ENCODE measurements around the gene MAGI2.

Gene MAGI2

DNA sequence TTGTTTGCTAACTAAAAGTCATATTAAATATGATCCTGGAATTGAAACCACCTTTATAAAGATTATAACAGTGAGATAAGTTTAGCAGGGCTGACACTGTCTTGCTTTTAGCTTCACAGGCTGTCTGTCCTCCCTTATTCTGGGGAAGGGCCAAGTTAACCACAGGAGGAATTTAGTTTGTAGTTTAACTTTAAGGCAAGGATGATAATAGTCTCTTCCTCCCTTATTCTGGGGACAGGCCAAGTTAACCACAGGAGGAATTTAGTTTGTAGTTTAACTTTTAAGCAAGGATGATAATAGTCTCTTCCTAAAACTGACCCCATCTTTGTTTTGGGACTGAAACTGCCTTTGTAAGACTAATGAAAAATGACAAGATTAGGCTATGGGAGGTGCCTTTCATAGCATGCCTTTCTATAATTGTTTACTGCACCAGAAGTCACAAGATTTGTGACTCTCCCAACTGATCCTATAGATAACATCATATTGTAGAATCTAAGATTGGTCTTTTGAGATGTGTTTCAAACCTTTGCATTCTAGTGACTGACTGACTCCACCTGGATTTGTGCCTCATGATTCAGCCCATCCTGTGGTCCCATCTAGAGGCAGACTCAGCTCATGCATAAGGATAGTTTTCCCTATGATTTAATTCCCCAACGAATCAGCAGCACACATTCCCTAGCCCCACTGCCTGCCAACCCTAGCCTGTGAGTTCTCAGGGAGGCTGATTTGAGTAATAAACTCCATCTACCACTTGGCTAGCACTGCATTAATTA is 212.0 kb downstream of the MAGI2 start:
- no peak for DNase-seq

DNA sequence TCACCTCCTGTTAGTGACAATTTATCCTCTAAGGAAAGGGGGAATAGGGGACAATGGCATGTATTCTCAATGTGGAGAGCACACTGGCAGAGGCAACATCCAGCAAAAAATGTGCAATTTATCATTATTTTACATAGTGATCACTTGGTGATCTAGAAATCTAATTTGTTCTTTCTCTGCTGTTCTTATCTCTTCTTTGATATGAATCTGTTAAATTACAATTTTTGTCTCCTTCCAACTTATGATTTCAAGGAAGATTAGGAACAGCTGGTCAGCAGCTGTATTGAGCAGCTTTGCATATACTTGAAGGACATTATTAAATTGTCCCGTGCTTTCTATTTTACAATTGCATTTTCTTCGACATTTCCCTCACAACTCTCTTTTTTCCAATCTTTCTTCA is 213.1 kb downstream of the MAGI2 start:
- no peak for DNase-seq

DNA sequence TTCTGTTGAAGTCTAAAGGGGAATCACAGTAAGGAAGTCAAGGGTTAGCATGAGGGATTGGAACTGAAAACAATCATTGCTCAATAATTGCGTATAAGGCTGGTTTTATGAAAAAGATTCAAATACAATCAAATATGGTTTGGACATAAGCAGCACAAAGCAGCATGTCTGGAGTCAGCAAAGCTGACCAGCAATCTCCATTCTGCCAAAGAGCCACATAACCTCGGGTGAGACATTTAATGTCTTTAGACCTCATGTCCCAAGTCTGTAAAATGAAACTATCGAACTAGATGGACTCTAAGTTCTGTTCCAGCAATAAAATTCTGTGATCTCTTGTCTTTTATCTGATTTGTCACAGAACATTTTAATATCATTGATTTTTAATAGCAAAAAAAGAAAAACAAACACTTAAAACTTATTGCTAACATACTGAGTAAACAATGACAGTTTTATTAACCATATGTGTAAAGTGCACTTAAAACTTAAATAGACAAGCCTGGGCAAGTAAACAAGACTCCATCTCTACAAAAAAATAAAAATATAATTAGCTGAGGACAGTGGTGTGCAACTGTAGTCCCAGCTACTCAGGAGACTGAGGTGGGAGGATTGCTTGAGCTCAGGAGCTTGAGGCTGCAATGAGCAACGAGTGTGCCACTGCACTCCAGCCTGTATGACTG is 217.0 kb downstream of the MAGI2 start:
- DNase-seq: no peak

DNA sequence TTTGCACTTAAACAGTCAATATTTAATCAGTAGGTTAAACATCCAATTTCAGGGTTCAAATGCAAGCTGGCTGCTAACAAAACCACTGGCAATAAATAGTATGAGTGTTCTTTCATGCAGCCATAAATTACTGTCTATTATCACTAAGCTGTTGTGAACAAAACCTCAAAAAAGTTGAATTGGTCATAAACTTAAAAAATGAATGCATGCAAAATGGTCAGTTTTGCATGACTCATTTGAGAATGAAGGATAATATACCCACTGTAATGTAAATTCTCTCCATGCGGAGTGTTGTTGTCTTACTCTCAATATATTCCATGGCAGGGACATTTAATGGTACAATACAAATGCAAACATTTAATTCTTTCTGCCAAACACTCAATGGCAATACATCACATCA is 226.4 kb downstream of the MAGI2 start:
- no peak for DNase-seq

DNA sequence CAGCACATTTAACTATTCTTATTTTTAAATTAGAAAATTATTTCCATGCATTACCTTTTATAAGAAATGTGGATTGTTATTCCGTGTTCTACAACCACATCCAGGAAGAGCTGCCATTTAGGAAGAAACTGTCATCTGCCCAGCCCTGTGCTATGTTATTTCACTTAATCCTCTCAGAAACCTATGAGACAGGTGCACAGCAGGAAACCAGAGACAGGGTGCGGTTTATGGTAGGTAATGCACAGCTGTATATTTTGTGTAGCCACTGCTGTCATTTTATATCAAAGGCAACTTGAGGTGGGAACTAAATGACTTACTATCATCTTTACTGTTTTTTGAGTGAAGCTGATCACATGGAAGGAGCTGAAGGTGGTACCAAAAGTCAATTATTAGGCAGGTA is 232.3 kb downstream of the MAGI2 start:
- no peak for DNase-seq

DNA sequence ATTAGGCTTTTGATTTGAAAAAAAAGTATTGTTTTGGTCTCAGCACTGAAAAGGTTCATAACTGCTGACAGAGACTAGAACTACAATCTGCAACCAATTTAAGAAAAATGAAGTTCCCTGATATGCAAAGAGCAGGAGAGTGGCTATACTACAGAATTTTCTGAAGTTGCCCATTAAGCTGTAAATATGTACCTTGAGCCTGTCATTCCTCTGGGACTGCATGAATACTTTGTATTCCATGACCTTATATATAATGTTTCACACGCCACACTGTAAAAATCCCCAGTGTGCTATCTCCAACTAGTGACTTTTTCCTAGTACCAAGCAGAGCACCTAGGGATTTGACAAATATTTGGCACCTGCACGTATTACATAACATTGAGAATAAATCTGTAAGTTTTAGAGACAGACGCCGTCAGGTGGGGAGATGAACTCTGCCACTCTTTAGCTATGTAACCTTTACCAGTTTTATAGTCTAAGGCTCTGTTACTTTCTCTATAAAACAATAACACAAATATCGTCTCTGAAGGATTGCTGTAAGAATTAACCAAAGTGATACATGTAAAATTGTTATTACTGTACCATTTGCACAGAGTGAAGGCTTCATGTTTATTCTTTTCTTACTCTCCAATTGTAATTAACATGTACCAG is 235.4 kb downstream of the MAGI2 start:
- DNase-seq: no peak

DNA sequence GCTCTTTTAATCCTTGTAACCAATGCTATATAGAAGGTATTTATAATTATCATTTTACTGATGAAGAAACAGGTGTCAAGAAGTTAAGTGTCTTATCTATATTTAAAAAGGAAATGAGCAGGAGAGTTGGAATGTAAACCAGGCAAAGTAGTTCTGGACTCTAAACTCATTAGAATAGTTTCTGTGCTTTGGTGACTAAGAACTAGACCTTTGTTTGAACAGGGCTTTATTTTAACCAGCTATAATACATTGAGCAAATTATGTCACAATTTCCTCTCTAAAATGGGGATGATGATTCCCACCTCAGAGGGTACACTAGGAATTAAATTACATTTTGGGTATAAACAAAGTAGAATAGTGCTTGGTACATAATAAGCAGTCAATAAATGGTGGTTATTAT is 236.0 kb downstream of the MAGI2 start:
- no peak for DNase-seq

DNA sequence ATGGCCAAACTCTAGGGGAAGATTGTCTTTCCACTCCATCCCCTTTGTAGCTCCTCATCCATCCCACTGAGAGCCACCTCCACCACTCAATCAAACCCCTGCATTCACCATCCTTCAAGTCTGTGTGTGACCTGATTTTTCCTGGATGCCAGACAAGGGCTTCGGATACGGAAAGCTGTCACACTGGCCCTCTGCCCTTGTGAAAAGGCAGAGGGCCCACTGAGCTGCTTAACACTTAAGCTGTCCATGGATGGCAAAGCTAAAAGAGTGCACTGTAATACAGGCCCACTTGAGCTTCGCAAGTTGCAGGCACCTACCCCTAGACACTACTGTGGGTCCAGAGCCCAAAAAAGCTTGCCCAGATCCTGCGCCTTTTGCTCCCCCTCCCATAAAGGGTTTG is 237.2 kb downstream of the MAGI2 start:
- no peak for DNase-seq

DNA sequence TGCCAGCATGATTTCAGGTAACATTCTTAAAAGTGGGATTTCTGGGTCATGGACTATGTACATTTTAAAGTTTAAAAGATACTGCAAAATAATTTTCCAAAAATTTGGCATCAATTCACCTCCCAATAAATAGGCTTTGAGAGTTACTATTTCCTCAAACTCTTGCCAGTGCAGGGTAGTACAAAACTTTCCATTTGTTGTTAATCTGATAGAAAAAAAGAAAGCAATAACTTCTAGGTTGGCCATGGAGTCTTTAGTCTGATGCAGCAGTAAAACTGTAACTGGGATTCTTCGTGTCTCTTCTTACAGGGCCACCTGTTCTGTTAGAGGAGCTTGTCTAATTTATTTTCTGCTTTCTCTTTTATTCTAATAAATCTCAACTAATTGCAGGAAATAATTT is 241.1 kb downstream of the MAGI2 start:
- no peak for DNase-seq

DNA sequence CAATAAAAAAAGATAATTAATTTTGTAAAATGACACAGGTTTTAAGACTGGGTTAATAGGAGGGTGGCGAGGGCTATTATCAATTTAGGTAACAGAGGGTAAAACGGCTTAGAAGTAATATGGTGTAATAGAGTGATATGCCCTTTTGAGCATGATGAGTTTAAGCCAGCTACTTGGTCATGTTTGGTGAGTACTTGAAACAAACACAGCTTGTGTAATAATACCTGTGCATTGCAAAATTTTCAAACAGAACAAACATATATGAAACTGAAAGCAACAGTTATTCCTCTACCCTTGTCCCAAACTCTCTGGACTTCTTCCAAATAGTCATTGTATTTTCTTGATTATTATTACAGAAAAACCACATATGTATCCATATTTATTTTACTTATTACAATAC is 241.7 kb downstream of the MAGI2 start:
- no peak for DNase-seq

DNA sequence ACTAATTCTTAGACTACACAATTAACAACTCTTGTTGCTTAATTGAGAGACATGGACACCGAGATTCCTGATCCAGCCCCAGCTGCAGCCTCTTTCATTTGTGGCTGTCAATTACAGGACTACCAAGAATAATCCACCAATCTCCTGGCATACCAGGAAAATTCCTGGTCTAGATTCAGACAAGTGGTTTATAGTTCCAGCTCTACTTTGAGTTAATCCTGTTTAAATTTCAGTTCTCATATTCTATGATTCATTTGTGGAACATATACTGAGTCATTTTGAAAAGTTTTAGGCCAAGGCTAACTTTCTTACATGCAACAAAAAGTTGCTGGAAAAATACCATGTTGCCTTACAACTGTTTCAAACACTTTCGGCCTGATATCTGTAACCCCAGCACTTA is 253.5 kb downstream of the MAGI2 start:
- DNase-seq: no peak

DNA sequence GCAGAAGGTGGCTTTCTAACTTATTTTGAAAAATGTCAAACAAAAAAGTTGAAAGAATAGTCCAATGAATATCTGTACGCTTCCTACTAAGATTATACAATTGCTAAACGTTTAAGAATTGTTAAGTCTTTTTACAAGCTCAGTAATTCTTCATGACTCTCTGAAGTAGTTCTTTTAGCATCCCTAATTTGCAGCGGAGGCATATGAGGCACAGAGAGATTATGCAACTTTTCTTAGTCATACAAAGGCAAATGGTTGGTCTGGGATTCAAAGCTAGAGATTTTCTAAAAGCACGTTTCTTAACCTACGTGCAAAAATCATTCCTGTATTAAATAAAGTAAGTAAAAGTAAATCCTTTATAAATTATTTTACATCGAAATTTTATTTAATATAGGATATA is 254.2 kb downstream of the MAGI2 start:
- DNase-seq: no peak

DNA sequence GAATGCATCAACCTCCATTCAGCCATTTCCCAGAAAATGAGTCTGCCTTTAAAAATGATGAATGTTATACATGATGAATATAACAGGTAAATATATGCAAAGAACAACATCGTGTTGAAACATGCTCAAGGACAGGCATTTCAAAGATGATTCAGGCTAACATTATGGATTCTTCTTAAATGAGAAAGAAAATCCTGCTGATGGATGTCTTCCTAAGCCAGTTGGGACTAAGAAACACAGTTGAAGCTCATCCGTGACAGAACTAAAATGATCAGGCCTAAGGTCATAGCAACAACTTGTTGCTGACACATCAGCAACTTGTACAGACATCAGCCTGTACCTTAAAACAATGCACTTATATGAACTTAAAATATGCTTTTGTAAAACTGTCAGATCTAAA is 267.9 kb downstream of the MAGI2 start:
- DNase-seq: no peak

DNA sequence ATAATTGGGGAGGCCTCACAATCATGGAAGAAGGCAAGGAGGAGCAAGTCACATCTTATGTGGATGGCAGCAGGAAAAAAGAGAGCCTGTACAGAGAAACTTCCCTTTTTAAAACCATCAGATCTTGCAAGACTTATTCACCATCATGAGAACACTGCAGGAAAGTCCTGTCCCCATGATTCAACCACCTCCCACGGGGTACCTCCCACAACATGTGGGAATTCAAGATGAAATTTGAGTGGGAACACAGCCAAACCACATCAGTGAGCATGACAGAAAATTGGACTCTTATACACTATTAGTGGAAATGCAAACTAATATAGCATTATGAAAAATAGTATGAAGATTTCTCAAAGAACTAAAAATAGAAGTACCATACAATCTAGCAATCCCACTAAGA is 271.2 kb downstream of the MAGI2 start:
- no peak for DNase-seq

DNA sequence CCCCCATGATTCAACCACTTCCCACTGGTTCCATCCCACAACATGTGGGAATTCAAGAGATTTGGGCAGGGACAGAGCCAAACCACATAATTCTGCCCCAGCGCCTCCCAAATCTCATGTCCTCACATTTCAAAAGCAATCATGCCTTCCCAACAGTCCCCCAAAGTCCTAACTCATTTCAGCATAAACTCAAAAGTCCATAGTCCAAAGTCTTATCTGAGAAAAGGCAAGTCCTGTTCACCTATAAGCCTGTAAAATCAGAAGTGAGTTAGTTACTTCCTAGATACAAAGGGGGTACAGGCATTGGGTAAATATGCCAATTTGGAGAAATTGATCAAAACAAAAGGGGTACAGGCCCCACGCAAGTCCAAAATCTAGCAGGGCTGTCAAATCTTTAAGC is 272.9 kb downstream of the MAGI2 start:
- DNase-seq: no peak

DNA sequence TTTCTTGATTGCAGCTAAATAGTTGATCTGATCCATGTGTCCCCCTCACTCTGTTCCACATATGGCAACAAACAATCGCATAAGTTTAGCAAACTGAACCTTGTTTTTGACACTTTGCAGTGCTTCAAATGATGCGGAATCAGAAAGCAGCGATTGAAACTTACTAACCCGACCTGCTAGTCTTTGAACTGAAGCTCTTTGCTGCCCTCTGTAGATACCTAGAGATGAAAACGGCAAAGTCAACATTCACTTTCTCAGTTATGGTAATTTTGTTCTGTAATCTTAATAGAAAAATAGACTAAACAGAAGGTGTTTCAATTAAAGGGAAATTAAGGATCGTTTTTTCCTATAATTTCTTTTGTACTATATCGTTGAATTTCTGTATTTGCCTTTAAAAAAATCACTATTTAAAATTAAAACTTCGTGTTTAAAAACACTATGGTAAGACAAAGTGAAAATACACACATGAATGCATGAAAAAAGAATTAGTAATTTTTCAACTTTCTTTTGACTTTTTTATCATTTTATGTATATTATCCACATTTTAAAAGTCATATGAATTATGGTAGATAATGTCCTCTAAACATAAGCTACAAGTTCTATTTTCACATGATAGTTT is 276.5 kb downstream of the MAGI2 start:
- peak; percentile 5 for DNase-seq

DNA sequence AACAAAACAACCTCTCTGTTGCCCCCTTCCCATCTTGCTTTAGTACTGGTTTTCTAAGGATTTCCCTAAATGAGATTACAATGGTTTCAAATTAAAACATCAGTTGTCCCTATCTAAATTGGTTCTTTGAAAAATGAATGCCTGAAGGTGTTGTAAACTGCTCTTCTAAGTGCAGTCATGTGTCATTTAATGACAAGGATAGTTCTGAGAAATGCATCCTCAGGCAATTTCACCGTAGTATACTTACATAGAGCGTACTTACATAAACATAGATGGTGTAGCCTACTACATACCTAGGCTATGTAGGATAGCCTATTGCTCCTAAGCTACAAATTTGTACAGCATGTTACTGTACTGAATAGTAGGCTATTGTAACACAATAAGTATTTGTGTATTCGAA is 278.1 kb downstream of the MAGI2 start:
- no peak for DNase-seq

DNA sequence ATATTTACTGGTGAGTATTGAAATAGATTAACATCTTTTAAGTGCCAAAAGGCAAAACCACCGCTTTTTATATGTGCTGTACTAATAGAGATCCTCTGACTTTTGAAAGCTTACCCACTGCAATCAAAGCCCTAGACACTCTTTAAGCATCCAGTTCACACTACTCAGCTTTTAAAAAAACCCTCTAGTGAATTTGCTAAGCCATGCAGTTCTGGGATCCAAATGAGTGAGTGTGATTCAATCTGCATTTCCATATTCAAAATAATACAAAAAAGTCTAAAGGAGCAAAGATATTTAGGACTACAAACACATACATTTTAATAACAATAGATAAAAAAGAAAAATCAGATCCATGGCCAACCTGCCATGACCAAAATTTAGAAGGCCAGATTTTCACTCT is 288.2 kb downstream of the MAGI2 start:
- no peak for DNase-seq

DNA sequence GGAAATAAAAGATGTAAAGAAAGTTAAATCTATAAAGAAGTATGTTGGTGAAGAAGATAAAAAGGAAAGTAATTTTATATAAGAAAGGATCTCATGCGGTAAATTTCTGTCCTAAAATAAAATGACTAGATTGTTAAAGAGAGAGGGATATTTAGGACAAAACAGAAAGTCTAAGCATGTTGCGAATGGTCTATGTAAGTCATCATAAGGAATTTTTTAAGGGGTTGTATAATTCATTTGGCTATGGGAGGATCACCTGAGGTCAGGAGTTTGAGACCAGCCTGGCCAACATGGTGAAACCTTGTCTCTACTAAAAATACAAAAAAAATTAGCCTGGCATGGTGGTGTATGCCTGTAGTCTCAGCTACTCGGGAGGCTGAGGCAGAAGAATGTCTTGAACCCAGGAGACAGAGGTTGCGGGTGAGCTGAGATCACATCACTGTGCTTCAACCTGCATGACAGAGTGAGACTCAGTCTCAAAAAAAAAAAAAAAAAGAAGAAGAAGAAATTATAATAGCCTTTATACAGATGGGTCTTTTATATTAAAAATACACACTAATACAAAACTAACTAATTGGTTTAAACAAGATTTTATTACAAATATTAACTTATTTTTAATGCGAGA is 294.3 kb downstream of the MAGI2 start:
- no peak for DNase-seq

DNA sequence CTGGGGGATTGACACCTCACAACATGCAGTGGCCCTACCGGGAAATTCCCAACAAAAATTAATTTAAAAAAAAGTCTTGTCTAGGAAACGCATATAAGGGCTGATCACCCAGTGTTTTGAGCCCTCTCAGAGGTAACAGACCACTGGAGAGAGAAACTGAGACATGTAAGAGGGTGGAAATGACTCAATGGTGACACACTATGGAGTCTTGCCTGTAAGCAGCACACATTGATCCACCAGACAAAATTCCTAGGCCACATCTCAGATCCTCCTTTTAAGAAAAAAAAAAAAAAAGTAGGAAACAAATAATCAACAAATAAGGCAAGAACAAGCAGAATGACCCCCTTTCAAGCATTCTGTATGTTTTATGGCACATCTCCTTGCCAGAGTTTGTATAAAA is 296.2 kb downstream of the MAGI2 start:
- DNase-seq: no peak

DNA sequence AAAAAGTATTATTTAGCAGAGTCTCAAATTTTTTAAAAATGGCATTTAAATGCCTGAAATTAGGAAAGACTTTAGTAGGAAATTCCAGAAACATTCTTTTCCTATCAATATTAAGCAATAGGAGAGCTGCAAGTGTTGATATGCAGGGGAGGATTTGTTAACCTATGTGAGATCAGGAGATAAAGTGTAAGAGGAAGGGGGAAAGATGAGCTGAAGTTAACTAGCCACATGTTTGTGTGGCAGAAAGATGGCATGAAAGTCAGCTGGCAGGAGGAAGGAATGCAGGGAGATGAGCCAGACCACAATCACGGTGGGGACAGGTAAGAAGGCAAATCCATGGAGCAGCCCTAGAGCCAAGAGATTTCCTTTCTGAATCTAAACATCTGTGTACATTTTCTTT is 303.6 kb downstream of the MAGI2 start:
- no peak for DNase-seq

DNA sequence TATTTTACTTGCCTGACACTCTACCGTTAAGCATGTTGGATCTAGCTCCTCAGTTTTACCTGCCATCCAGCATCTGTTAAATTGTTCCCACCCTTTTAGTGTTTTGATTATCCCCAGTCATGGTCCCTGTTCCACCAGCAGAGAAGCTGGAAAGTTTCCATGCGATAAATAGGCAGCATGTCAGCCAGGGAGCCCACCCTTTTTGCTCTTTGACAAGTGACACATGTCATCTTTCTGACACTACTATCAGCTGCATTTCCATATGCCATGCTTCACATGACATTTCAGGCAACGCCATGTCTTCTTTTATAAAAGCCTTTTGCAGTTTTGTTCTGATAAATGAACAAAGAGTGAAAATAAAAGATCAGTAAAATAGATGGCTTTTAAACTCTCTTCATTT is 310.8 kb downstream of the MAGI2 start:
- DNase-seq: no peak

DNA sequence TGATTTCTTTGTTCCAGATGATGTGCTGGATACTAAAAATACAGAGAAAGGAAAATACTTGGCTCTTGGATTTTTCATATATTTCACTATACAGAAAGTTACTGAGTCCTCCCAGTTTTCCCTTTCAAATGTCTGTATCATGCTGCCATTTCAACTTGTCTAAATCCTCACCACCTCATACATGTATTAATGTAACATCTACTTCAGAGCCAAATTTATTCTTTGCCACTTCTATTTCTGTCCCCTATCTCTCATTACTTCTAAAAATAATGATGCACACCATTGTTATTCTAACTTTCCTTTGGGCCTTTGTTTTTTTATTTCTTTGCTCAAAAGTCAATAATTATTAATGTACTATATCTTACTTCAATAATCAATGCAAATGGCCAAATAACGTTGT is 312.2 kb downstream of the MAGI2 start:
- no peak for DNase-seq

DNA sequence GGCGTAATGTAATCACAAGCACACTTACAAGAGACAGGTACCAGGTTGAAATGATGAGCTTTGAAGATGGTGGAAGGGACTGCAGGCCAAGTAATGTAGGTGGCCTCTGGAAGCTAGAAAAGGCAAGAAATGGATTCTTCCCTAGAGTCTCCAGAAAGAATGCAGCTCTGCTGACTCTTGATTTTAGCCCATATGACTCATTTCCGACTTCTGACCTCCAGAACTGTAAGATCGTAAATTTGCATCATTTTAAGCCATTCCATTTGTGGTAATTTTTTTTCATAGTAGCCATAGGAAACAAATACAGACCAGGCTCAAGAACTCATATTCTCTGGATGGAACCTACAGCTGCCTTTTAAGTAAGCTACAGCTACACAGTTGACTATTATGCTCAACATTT is 315.5 kb downstream of the MAGI2 start:
- DNase-seq: no peak
